Ishikawa (cell line): ENCODE results near the gene DAB1.

Experiments
- CEBPB ChIP-seq: IDR thresholded peaks from 2 replicates; pipeline ENCODE4 v1.6.1; 2012
- CREB1 ChIP-seq: IDR thresholded peaks from 2 replicates; pipeline ENCODE4 v1.6.1; 2012; ENCODE audit warnings: low read depth
- EGR1 ChIP-seq: IDR thresholded peaks from 2 replicates; pipeline ENCODE4 v1.6.1; 2012
- EP300 ChIP-seq: IDR thresholded peaks from 2 replicates; pipeline ENCODE4 v1.6.1; 2012; ENCODE audit warnings: borderline replicate concordance
- FOXM1 ChIP-seq: IDR thresholded peaks from 2 replicates; pipeline ENCODE4 v1.6.1; 2012; ENCODE audit warnings: low read depth, borderline replicate concordance
- MAX ChIP-seq: IDR thresholded peaks from 2 replicates; pipeline ENCODE4 v1.6.1; 2012
- NFIC ChIP-seq: IDR thresholded peaks from 2 replicates; pipeline ENCODE4 v1.6.1; 2012
- RAD21 ChIP-seq: IDR thresholded peaks from 2 replicates; pipeline ENCODE4 v1.6.1; 2012; ENCODE audit warnings: low read depth
- TAF1 ChIP-seq: IDR thresholded peaks from 2 replicates; pipeline ENCODE4 v1.6.1; 2012; ENCODE audit warnings: low read depth, mild to moderate bottlenecking
- TCF12 ChIP-seq: IDR thresholded peaks from 2 replicates; pipeline ENCODE4 v1.6.1; 2012; ENCODE audit warnings: low read depth
- TEAD4 ChIP-seq: IDR thresholded peaks from 2 replicates; pipeline ENCODE4 v1.6.1; 2012
- YY1 ChIP-seq: IDR thresholded peaks from 2 replicates; pipeline ENCODE4 v1.6.1; 2012; ENCODE audit warnings: low read depth
- ZBTB7A ChIP-seq: IDR thresholded peaks from 2 replicates; pipeline ENCODE4 v1.6.1; 2012; ENCODE audit warnings: low read depth
- TF ChIP-seq, protein P1 (sequence below): IDR thresholded peaks from 2 replicates; pipeline ENCODE4 v1.6.1; 2012; ENCODE audit warnings: low read depth, mild to moderate bottlenecking
- TF ChIP-seq, protein P2 (sequence below): IDR thresholded peaks from 2 replicates; pipeline ENCODE4 v1.6.1; 2012

Gene DAB1

DNA sequence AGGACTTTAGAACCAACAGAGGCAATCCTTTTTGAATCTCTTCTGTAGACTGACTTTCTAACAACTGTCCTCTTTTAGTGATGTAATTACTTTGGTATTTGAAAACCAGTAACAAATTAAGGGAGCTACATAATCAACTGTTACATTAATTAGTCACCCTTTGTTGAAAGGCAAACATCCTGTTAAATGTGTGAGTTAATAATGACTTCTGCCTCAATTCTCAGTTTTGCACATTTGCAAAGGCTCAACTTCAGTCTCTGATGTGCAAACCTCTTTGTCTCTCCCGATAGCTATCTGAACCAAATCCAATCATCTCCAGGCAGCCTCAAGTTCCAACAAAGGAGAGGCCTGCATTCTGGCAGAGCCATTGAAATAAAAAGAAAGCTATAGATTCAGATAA, 322.7 kb downstream of the DAB1 start:
- TF ChIP-seq CREB1 (no peak), RAD21 (no peak), YY1 (no peak), EGR1 (no peak), EP300 (no peak), MAX (no peak), CEBPB (no peak), TEAD4 (no peak), NFIC (no peak), TCF12 (no peak), TAF1 (no peak), FOXM1 (no peak), ZBTB7A (no peak)
- TF ChIP-seq, protein P1, sequence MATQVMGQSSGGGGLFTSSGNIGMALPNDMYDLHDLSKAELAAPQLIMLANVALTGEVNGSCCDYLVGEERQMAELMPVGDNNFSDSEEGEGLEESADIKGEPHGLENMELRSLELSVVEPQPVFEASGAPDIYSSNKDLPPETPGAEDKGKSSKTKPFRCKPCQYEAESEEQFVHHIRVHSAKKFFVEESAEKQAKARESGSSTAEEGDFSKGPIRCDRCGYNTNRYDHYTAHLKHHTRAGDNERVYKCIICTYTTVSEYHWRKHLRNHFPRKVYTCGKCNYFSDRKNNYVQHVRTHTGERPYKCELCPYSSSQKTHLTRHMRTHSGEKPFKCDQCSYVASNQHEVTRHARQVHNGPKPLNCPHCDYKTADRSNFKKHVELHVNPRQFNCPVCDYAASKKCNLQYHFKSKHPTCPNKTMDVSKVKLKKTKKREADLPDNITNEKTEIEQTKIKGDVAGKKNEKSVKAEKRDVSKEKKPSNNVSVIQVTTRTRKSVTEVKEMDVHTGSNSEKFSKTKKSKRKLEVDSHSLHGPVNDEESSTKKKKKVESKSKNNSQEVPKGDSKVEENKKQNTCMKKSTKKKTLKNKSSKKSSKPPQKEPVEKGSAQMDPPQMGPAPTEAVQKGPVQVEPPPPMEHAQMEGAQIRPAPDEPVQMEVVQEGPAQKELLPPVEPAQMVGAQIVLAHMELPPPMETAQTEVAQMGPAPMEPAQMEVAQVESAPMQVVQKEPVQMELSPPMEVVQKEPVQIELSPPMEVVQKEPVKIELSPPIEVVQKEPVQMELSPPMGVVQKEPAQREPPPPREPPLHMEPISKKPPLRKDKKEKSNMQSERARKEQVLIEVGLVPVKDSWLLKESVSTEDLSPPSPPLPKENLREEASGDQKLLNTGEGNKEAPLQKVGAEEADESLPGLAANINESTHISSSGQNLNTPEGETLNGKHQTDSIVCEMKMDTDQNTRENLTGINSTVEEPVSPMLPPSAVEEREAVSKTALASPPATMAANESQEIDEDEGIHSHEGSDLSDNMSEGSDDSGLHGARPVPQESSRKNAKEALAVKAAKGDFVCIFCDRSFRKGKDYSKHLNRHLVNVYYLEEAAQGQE: no peak
- TF ChIP-seq, protein P2, sequence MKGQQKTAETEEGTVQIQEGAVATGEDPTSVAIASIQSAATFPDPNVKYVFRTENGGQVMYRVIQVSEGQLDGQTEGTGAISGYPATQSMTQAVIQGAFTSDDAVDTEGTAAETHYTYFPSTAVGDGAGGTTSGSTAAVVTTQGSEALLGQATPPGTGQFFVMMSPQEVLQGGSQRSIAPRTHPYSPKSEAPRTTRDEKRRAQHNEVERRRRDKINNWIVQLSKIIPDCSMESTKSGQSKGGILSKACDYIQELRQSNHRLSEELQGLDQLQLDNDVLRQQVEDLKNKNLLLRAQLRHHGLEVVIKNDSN: no peak

DNA sequence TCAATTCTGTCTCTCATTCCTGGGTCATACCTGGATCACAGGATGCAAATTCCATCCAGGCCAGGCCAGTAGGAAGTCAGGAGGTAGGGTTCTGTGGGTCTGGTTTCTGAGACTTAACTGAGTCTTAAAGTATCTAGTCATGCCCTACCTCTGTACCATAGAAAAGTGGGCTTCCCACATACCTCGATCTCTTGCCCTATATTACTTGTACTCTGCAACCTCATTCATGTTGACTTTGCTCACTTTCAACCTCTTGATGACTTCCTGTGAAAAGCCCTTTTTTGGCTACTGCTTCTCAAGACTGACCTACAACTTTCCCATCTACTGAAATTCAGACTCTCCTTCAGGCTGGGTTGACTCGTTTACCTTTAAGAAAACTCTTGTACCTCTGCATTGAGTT, 329.1 kb downstream of the DAB1 start:
- no peak for TF ChIP-seq FOXM1
- no peak for TF ChIP-seq MAX
- TF ChIP-seq, protein P2: no peak
- TF ChIP-seq CREB1: no peak
- TF ChIP-seq TAF1: no peak
- TF ChIP-seq CEBPB: no peak
- TF ChIP-seq, protein P1: no peak
- TF ChIP-seq RAD21: no peak
- no peak for TF ChIP-seq EP300
- TF ChIP-seq EGR1: no peak
- TF ChIP-seq NFIC: no peak
- TF ChIP-seq YY1: no peak
- TF ChIP-seq ZBTB7A: no peak
- TF ChIP-seq TCF12: no peak
- TF ChIP-seq TEAD4: no peak

DNA sequence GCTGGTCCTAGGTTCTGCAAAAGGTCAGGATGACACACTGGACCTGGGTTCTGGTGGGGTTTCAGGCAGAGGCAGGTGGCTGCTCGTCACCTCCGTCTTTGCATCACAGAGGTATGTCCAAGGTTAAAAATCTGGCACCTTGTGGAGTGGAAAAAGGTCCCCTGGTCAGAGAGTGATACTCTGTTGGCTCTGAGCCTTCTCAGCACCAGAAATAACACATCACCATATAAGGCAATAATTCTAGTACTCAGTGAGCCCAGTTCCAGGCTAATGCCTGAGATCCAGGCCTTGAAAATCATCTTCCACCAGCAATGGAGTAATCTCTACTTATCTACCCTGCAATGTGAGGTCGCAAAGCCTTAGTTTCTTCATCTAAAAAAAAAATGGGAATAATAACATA, 330.7 kb downstream of the DAB1 start:
- TF ChIP-seq TEAD4 (no peak), YY1 (no peak), EGR1 (no peak), NFIC (no peak), EP300 (no peak), TAF1 (no peak), MAX (no peak)
- TF ChIP-seq, protein P1: no peak

DNA sequence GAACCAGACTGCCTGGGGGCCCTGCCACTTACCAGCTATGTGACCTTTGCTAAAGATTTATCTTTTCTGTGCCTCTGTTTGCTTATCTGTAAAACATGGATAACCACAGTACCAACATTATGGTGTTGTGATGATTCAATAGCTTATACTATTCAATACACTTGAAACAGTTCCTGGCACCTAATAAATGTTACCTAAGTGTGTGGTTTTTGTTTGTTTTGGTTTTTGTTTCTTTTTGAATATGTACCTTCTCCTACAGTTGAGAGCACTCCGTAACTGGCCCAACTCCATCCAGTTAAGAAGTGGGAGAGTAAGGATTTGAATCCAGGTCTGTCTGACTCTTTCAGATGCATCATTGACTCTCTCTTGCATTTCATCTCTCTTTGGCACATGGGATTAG, 332.2 kb downstream of the DAB1 start:
- TF ChIP-seq YY1 (no peak), ZBTB7A (no peak), TCF12 (no peak), CEBPB (no peak), RAD21 (no peak), EGR1 (no peak), TAF1 (no peak), TEAD4 (no peak), CREB1 (no peak), FOXM1 (no peak)
- TF ChIP-seq, protein P2: no peak
